GM12878 (cell line): ENCODE measurements around the gene THSD4. TPM values are rescaled to one million over a fixed set of nuclear protein-coding genes. Genes with fewer than 3 reads are reported as not detected.

Source experiments
- ATAC-seq: fragments of 200-7000 bp; cut with Tn5 transposase; 3 replicates; pipeline ENCODE4 v1.9.1; 2020; ENCODE audit warnings: mild to moderate bottlenecking, moderate library complexity
- BruUV-seq: library from RNA; stranded (reverse); fragments of 400-500 nt; replicated peaks from 2 replicates; lab custom pipeline; 2021; lab: Mats Ljungman, UMichigan
- CTCF ChIA-PET: fragments of 300-600 bp; sonication (Branson Sonifier 250); formaldehyde crosslinking; extraction: SDS; loops from one replicate; lab custom pipeline; 2021; ENCODE audit warnings: inconsistent platforms; lab: Yijun Ruan, JAX
- POLR2A ChIA-PET: fragments of 350-600 bp; formaldehyde crosslinking; extraction: SDS; loops from one replicate; lab custom pipeline; 2021; ENCODE audit warnings: inconsistent platforms; lab: Charles Lee
- RAD21 ChIA-PET: fragments of 300-600 bp; sonication (Branson Sonifier 250); formaldehyde crosslinking; loops from one replicate; lab custom pipeline; 2023; ENCODE audit warnings: antibody characterized with exemption; ENCODE audit not compliant: unreplicated experiment; lab: Charles Lee
- SMC1A ChIA-PET: fragments of 300-600 bp; sonication (Branson Sonifier 250); formaldehyde crosslinking; loops from one replicate; lab custom pipeline; 2023; ENCODE audit not compliant: unreplicated experiment, uncharacterized antibody; lab: Charles Lee
- DNase-seq: peaks from one replicate; pipeline ENCODE4 v3.0.0-alpha.2; 2011; ENCODE audit warnings: low read depth, low spot score
- FAIRE-seq: peaks from 3 replicates; lab custom pipeline; 2011; peaks lifted over from hg19 to GRCh38; lab: Jason Lieb, UNC
- H2AFZ ChIP-seq: 2 replicates; pipeline ENCODE4 v1.6.0; 2011; ENCODE audit warnings: low read depth, low read length, control low read depth; ENCODE audit not compliant: control insufficient read depth
- H3K27ac ChIP-seq: 2 replicates; pipeline ENCODE4 v1.5.1; 2011; ENCODE audit warnings: control low read depth; ENCODE audit not compliant: control insufficient read depth, insufficient read depth
- H3K27me3 ChIP-seq, 2 experiments: replicated peaks in 1 of 2; 2 replicates each; pipeline versions ENCODE4 v1.6.0 to v1.6.1; 2011; ENCODE audit warnings: low read length in 1 of 2; ENCODE audit not compliant: control insufficient read depth in 2 of 2, insufficient read depth in 2 of 2
- H3K36me3 ChIP-seq, 2 experiments: 2 replicates each; pipeline ENCODE4 v1.5.1; 2011; ENCODE audit warnings: low read length in 1 of 2; ENCODE audit not compliant: control insufficient read depth in 2 of 2, insufficient read depth in 2 of 2
- H3K4me1 ChIP-seq: 2 replicates; pipeline ENCODE4 v1.6.1; 2011; ENCODE audit warnings: mild to moderate bottlenecking, low read length, moderate library complexity, mixed read lengths; ENCODE audit not compliant: control insufficient read depth, insufficient read depth
- H3K4me2 ChIP-seq: 2 replicates; pipeline ENCODE4 v1.6.0; 2011; ENCODE audit warnings: control low read depth; ENCODE audit not compliant: control insufficient read depth, insufficient read depth
- H3K4me3 ChIP-seq: fragments of 200-600 bp; sonication (generic); 2 replicates; pipeline ENCODE4 v1.5.1; 2016
- H3K79me2 ChIP-seq: 2 replicates; pipeline ENCODE4 v1.6.0; 2011; ENCODE audit warnings: low read length; ENCODE audit not compliant: control insufficient read depth, insufficient read depth
- H3K9ac ChIP-seq: 2 replicates; pipeline ENCODE4 v1.8.0; 2011; ENCODE audit warnings: low read length, control low read depth, mixed read lengths; ENCODE audit not compliant: control insufficient read depth, insufficient read depth
- H3K9me3 ChIP-seq: replicated peaks from 3 replicates; pipeline ENCODE4 v1.5.1; 2011; ENCODE audit warnings: mild to moderate bottlenecking, low read length; ENCODE audit not compliant: control insufficient read depth, insufficient read depth
- H4K20me1 ChIP-seq: 2 replicates; pipeline ENCODE4 v1.6.0; 2011; ENCODE audit not compliant: control insufficient read depth, insufficient read depth
- E2F4 ChIP-seq: IDR thresholded peaks from 2 replicates; pipeline ENCODE4 v1.6.1; 2012; ENCODE audit warnings: low read depth, low read length, improper control_type of control experiment
- NFXL1 ChIP-seq: fragments of 450-650 bp; IDR thresholded peaks from 2 replicates; pipeline ENCODE4 v1.6.1; 2017; ENCODE audit warnings: antibody characterized with exemption, mild to moderate bottlenecking, borderline replicate concordance
- SMC3 ChIP-seq: IDR thresholded peaks from 2 replicates; pipeline ENCODE4 v1.6.1; 2011; ENCODE audit warnings: low read length, improper control_type of control experiment, borderline replicate concordance
- TBL1XR1 ChIP-seq: IDR thresholded peaks from 2 replicates; pipeline ENCODE4 v1.6.1; 2012; ENCODE audit warnings: low read depth, low read length, improper control_type of control experiment
- TCF12 ChIP-seq: IDR thresholded peaks from 2 replicates; pipeline ENCODE4 v1.6.1; 2011; ENCODE audit warnings: low read depth, mild to moderate bottlenecking, low read length
- in situ Hi-C: fragments of 300-500 bp; cut with MboI; formaldehyde crosslinking; loops from 9 replicates; pipeline ENCODE4 v1.14.3; 2018; ENCODE audit warnings: mixed read lengths
- intact Hi-C: fragments of 100-400 bp; cut with micrococcal nuclease; formaldehyde crosslinking; loops from one replicate; pipeline ENCODE4 v1.14.2; 2022; ENCODE audit not compliant: unreplicated experiment
- polyA plus RNA-seq, 11 experiments: library from polyadenylated mRNA; depleted of rRNA in 4 of 11; unstranded in 6 of 11; stranded (reverse) in 5 of 11; fragments of >200 nt; fragmentation: Nextera tagmentation in 4 of 11; fragmentation: Illumina TruSeq in 1 of 11; extraction: Ambion mirVana in 4 of 11; extraction: Trizol in 1 of 11; gene quantifications; 1 replicate in 1 of 11; 2 replicates in 10 of 11; pipeline versions ENCODE4 v1.2.1 to v1.2.3, GENCODE V29; 2011 to 2016; ENCODE audit warnings: inconsistent platforms in 2 of 11, missing spikeins in 2 of 11, low read depth in 1 of 11
- total RNA-seq, 4 experiments: library from RNA; depleted of rRNA in 3 of 4; stranded (reverse); fragments of >200 nt in 3 of 4; fragmentation: Illumina TruSeq in 1 of 4; extraction: Trizol in 1 of 4; gene quantifications; 2 replicates each; pipeline versions ENCODE4 v1.2.1 to v1.2.3, GENCODE V29; 2013 to 2021
- TF ChIP-seq, protein P1 (sequence below): fragments of 450-650 bp; IDR thresholded peaks from 2 replicates; pipeline ENCODE4 v1.6.1; 2017; ENCODE audit warnings: low read depth, mild to moderate bottlenecking, moderate library complexity
- TF ChIP-seq, protein P2 (sequence below): IDR thresholded peaks from 2 replicates; pipeline ENCODE4 v1.6.1; 2011; ENCODE audit warnings: borderline replicate concordance, low read depth, mild to moderate bottlenecking, moderate library complexity, low read length; ENCODE audit not compliant: insufficient read depth, poor library complexity, severe bottlenecking

The THSD4 gene
- total and polyA plus RNA-seq, 10 of the 15 experiments (the other 5 are each of a cell fraction or from before 2014, with no cell fraction given): 0.04 to 0.13 (median 0.05) TPM; not detected in 7

- no peaks in the 10 kb centered on the region for H3K36me3 ChIP-seq
- no peak for DNase-seq
- intact Hi-C loops: no loop called here
- H3K27ac ChIP-seq: no peak overlapping the region
- no peak for ATAC-seq
- SMC1A ChIA-PET: no interaction called here
- BruUV-seq: no TSS peak
- H3K4me1 ChIP-seq: no peaks in the 10 kb centered on the region
- no peaks in the 10 kb centered on the region for H3K9me3 ChIP-seq
- CTCF ChIA-PET: no interaction called here
- RAD21 ChIA-PET: no interaction called here
- TF ChIP-seq, protein P1, sequence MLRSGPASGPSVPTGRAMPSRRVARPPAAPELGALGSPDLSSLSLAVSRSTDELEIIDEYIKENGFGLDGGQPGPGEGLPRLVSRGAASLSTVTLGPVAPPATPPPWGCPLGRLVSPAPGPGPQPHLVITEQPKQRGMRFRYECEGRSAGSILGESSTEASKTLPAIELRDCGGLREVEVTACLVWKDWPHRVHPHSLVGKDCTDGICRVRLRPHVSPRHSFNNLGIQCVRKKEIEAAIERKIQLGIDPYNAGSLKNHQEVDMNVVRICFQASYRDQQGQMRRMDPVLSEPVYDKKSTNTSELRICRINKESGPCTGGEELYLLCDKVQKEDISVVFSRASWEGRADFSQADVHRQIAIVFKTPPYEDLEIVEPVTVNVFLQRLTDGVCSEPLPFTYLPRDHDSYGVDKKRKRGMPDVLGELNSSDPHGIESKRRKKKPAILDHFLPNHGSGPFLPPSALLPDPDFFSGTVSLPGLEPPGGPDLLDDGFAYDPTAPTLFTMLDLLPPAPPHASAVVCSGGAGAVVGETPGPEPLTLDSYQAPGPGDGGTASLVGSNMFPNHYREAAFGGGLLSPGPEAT: no peak
- no peak for TF ChIP-seq TBL1XR1
- TF ChIP-seq E2F4: no peak
- TF ChIP-seq SMC3: no peak
- no peak for TF ChIP-seq NFXL1
- no peak for TF ChIP-seq TCF12
- TF ChIP-seq, protein P2, sequence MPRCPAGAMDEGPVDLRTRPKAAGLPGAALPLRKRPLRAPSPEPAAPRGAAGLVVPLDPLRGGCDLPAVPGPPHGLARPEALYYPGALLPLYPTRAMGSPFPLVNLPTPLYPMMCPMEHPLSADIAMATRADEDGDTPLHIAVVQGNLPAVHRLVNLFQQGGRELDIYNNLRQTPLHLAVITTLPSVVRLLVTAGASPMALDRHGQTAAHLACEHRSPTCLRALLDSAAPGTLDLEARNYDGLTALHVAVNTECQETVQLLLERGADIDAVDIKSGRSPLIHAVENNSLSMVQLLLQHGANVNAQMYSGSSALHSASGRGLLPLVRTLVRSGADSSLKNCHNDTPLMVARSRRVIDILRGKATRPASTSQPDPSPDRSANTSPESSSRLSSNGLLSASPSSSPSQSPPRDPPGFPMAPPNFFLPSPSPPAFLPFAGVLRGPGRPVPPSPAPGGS: no peak
- H2AFZ ChIP-seq: no peak overlapping the region
- H4K20me1 ChIP-seq: no peaks in the 10 kb centered on the region
- no peaks in the 10 kb centered on the region for H3K79me2 ChIP-seq
- FAIRE-seq: no peak
- in situ Hi-C loops: no loop called here
- POLR2A ChIA-PET: no interaction called here
- no peaks in the 10 kb centered on the region for H3K27me3 ChIP-seq
- H3K9ac ChIP-seq: no peak overlapping the region
- no peak overlapping the region for H3K4me2 ChIP-seq
- H3K4me3 ChIP-seq: no peak overlapping the region
Observed at GRCh38 chr15:71088155-71088554, 27.1 kb upstream of the THSD4 start.
